GM18861 (cell line): Measurements from ENCODE around the gene MYO15A.

Source experiments
- ATAC-seq: cut with Tn5 transposase; IDR thresholded peaks from one replicate; pipeline ENCODE4 v1.9.1; 2021; ENCODE audit not compliant: unreplicated experiment

Gene MYO15A

GRCh38 chr17:18129041-18129502, 20.5 kb downstream of the MYO15A start:
- no peak for ATAC-seq

- ATAC-seq, result no peak
These were observed 24.2 kb downstream of the MYO15A start for GRCh38 chr17:18132711-18133110.

- no peak for ATAC-seq
These were observed 27.8 kb downstream of the MYO15A start for GRCh38 chr17:18136357-18136756.

- ATAC-seq, result no peak
These were observed 29.7 kb downstream of the MYO15A start for GRCh38 chr17:18138065-18138749.

GRCh38 chr17:18139092-18139491, 30.5 kb downstream of the MYO15A start:
- no peak for ATAC-seq

GRCh38 chr17:18139498-18139897, 30.9 kb downstream of the MYO15A start:
- ATAC-seq, result no peak

GRCh38 chr17:18139949-18140348, 31.4 kb downstream of the MYO15A start:
- no peak for ATAC-seq

- ATAC-seq, result no peak
These were observed 32.1 kb downstream of the MYO15A start for GRCh38 chr17:18140648-18141047.

GRCh38 chr17:18141210-18141803, 32.8 kb downstream of the MYO15A start:
- ATAC-seq, result no peak

GRCh38 chr17:18142417-18142816, 33.9 kb downstream of the MYO15A start:
- ATAC-seq, result no peak

GRCh38 chr17:18143044-18143936, 34.7 kb downstream of the MYO15A start:
- no peak for ATAC-seq

- ATAC-seq, result no peak
These were observed 35.7 kb downstream of the MYO15A start for GRCh38 chr17:18144261-18144660.

GRCh38 chr17:18144855-18145254, 36.3 kb downstream of the MYO15A start:
- ATAC-seq, result no peak

GRCh38 chr17:18145811-18146210, 37.3 kb downstream of the MYO15A start:
- ATAC-seq, result no peak

- no peak for ATAC-seq
These were observed 37.7 kb downstream of the MYO15A start for GRCh38 chr17:18146259-18146658.

- ATAC-seq, result no peak
These were observed 38.4 kb downstream of the MYO15A start for GRCh38 chr17:18146980-18147379.

GRCh38 chr17:18148586-18148985, 40.0 kb downstream of the MYO15A start:
- ATAC-seq, result no peak

GRCh38 chr17:18151290-18151689, 42.7 kb downstream of the MYO15A start:
- ATAC-seq, result no peak

- no peak for ATAC-seq
These were observed 46.6 kb downstream of the MYO15A start for GRCh38 chr17:18155179-18155578.

GRCh38 chr17:18156171-18156975, 47.8 kb downstream of the MYO15A start:
- ATAC-seq, result no peak

- no peak for ATAC-seq
These were observed 48.4 kb downstream of the MYO15A start for GRCh38 chr17:18156976-18157280.
